ENCODE measurements around the gene PIK3C2A.

PIK3C2A gene

GRCh38 chr11:17159441-17159840 is 48.3 kb downstream of the PIK3C2A start:
- DNase-seq (ENCODE audit: low read depth): no peak
